CD4-positive, alpha-beta memory T cell (primary cell): ENCODE measurements around the gene EVC. TPM values are rescaled to one million over a fixed set of nuclear protein-coding genes. Genes with fewer than 3 reads are reported as not detected.
A peak's percentile ranks its signal among the peaks of the same experiment; 100 is the strongest.

Experiments
- CTCF ChIA-PET: fragments of 350-600 bp; sonication (Branson Sonifier 250); formaldehyde crosslinking; loops from one replicate; lab custom pipeline; 2021; ENCODE audit warnings: inconsistent platforms; ENCODE audit not compliant: partially characterized antibody; lab: Charles Lee
- POLR2A ChIA-PET: fragments of 350-600 bp; sonication (Branson Sonifier 250); formaldehyde crosslinking; loops from one replicate; lab custom pipeline; 2021; ENCODE audit not compliant: partially characterized antibody; lab: Charles Lee
- DNase-seq, 5 donors: peaks; one replicate each; pipeline versions ENCODE4 v3.0.0 to v3.0.0-alpha.2; 2020 to 2022; ENCODE audit warnings: mixed read lengths in 1 of 5
- H3K27ac ChIP-seq: one replicate; pipeline ENCODE4 v1.7.0; 2013; ENCODE audit warnings: low read depth, low read length
- H3K27me3 ChIP-seq: 2 replicates; pipeline ENCODE4 v1.7.0; 2013; ENCODE audit warnings: mild to moderate bottlenecking, low read length, moderate library complexity; ENCODE audit not compliant: insufficient read depth
- H3K36me3 ChIP-seq: 2 replicates; pipeline ENCODE4 v1.7.0; 2013; ENCODE audit warnings: mild to moderate bottlenecking, low read length, moderate library complexity; ENCODE audit not compliant: insufficient read depth
- H3K4me1 ChIP-seq: 2 replicates; pipeline ENCODE4 v1.7.0; 2013; ENCODE audit warnings: mild to moderate bottlenecking, low read length, moderate library complexity; ENCODE audit not compliant: insufficient read depth
- H3K4me3 ChIP-seq, 2 donors: one replicate each; pipeline ENCODE4 v1.7.0; 2013; ENCODE audit warnings: low read length in 2 of 2, mild to moderate bottlenecking in 1 of 2
- H3K9me3 ChIP-seq, 2 donors: one replicate each; pipeline ENCODE4 v1.7.0; 2013; ENCODE audit warnings: low read length in 2 of 2, control low read depth in 1 of 2; ENCODE audit not compliant: control insufficient read depth in 1 of 2
- H3K27ac Mint-ChIP-seq, 7 donors: one replicate each; pipeline ENCODE4 v1.8.0; 2020 to 2021; ENCODE audit warnings: mixed read lengths in 7 of 7, mild to moderate bottlenecking in 6 of 7, inconsistent platforms in 3 of 7, moderate library complexity in 3 of 7
- H3K27me3 Mint-ChIP-seq, 2 donors: one replicate each; pipeline ENCODE4 v1.8.0; 2020 to 2021; ENCODE audit warnings: mixed read lengths in 2 of 2
- H3K36me3 Mint-ChIP-seq, 2 donors: one replicate each; pipeline ENCODE4 v1.8.0; 2020 to 2021; ENCODE audit warnings: mixed read lengths in 2 of 2, inconsistent platforms in 1 of 2, mild to moderate bottlenecking in 1 of 2
- H3K4me1 Mint-ChIP-seq, 4 donors: one replicate each; pipeline ENCODE4 v1.8.0; 2020 to 2021; ENCODE audit warnings: mixed read lengths in 4 of 4, mild to moderate bottlenecking in 1 of 4
- H3K4me3 Mint-ChIP-seq, 8 donors: one replicate each; pipeline ENCODE4 v1.8.0; 2020 to 2021; ENCODE audit warnings: mixed read lengths in 8 of 8, mild to moderate bottlenecking in 7 of 8, moderate library complexity in 6 of 8, inconsistent platforms in 3 of 8
- H3K9me3 Mint-ChIP-seq, 8 donors: one replicate each; pipeline ENCODE4 v1.8.0; 2020 to 2021; ENCODE audit warnings: mixed read lengths in 8 of 8, mild to moderate bottlenecking in 5 of 8, inconsistent platforms in 3 of 8, moderate library complexity in 1 of 8
- intact Hi-C: fragments of 100-400 bp; cut with micrococcal nuclease; formaldehyde crosslinking; loops from one replicate; pipeline ENCODE4 v1.15.1; 2023
- polyA plus RNA-seq, 2 donors: library from polyadenylated mRNA; unstranded; fragments of 300-500 nt; fragmentation: Illumina TruSeq; gene quantifications; one replicate each; pipeline ENCODE4 v1.2.3, GENCODE V29; 2021
- total RNA-seq, 2 experiments: library from RNA; stranded (reverse); gene quantifications; one replicate each; pipeline ENCODE4 v1.2.3, GENCODE V29; 2021

EVC gene
- total and polyA plus RNA-seq, 4 experiments from 2014 or later, result 0.17 to 2.9 (median 2.1) TPM; not detected in 1

- Mint-ChIP-seq H3K36me3 (peaks cover 0 to 3% of the 10 kb centered on the region in 2 donors), H3K4me1 (no peaks in the 10 kb centered on the region), H3K4me3 (no peak overlapping the region), H3K9me3 (peaks cover 0 to 2% (median 0%) of the 10 kb centered on the region in 8 donors), H3K27me3 (no peaks in the 10 kb centered on the region), H3K27ac (no peak overlapping the region)
- H3K9me3 ChIP-seq, result no peaks in the 10 kb centered on the region
- intact Hi-C loops, result no loop called here
- ChIA-PET POLR2A (no interaction called here), CTCF (no interaction called here)
- no peaks in the 10 kb centered on the region for H3K4me1 ChIP-seq
- no peaks in the 10 kb centered on the region for H3K27me3 ChIP-seq
- DNase-seq, result no peak
- H3K4me3 ChIP-seq, result no peak overlapping the region
- H3K36me3 ChIP-seq, result no peaks in the 10 kb centered on the region
- no peak overlapping the region for H3K27ac ChIP-seq
These were observed 40.8 kb downstream of the EVC start for GRCh38 chr4:5751666-5752375.

GRCh38 chr4:5752376-5753184 lies 41.6 kb downstream of the EVC start:
- Mint-ChIP-seq H3K4me1 (no peaks in the 10 kb centered on the region), H3K4me3 (no peak overlapping the region), H3K9me3 (peaks cover 0 to 2% (median 0%) of the 10 kb centered on the region in 8 donors), H3K27ac (no peak overlapping the region), H3K27me3 (no peaks in the 10 kb centered on the region), H3K36me3 (peaks cover 0 to 3% of the 10 kb centered on the region in 2 donors)
- CTCF ChIA-PET, result no interaction called here
- intact Hi-C loops, result no loop called here
- Histone ChIP-seq H3K36me3 (no peaks in the 10 kb centered on the region), H3K9me3 (no peaks in the 10 kb centered on the region), H3K4me3 (no peak overlapping the region), H3K27ac (no peak overlapping the region), H3K4me1 (no peaks in the 10 kb centered on the region), H3K27me3 (no peaks in the 10 kb centered on the region)
- POLR2A ChIA-PET, result no interaction called here
- DNase-seq, result no peak

- no peaks in the 10 kb centered on the region for H3K4me1 ChIP-seq
- no peaks in the 10 kb centered on the region for H3K36me3 ChIP-seq
- DNase-seq, result no peak
- H3K27me3 ChIP-seq, result no peaks in the 10 kb centered on the region
- intact Hi-C loops, result no loop called here
- Mint-ChIP-seq H3K4me3 (no peak overlapping the region), H3K9me3 (peaks cover 0 to 2% (median 0%) of the 10 kb centered on the region in 8 donors), H3K27ac (no peak overlapping the region), H3K4me1 (no peaks in the 10 kb centered on the region), H3K27me3 (no peaks in the 10 kb centered on the region), H3K36me3 (peaks cover 0 to 3% of the 10 kb centered on the region in 2 donors)
- no peak overlapping the region for H3K27ac ChIP-seq
- ChIA-PET POLR2A (no interaction called here), CTCF (no interaction called here)
- no peak overlapping the region for H3K4me3 ChIP-seq
- no peaks in the 10 kb centered on the region for H3K9me3 ChIP-seq
These were observed 42.4 kb downstream of the EVC start for GRCh38 chr4:5753366-5753765.

- DNase-seq, result no peak
- intact Hi-C loops, result no loop called here
These were observed 42.9 kb downstream of the EVC start for GRCh38 chr4:5753766-5754528.

GRCh38 chr4:5754529-5754881 lies 43.5 kb downstream of the EVC start:
- H3K4me1 Mint-ChIP-seq, result peaks cover 0 to 4% (median 0%) of the 10 kb centered on the region in 4 donors
- no peak overlapping the region for H3K27ac ChIP-seq
- H3K4me3 Mint-ChIP-seq, result no peak overlapping the region
- ChIA-PET CTCF (no interaction called here), POLR2A (no interaction called here)
- no peaks in the 10 kb centered on the region for H3K27me3 Mint-ChIP-seq
- no peaks in the 10 kb centered on the region for H3K4me1 ChIP-seq
- H3K27me3 ChIP-seq, result no peaks in the 10 kb centered on the region
- H3K36me3 ChIP-seq, result no peaks in the 10 kb centered on the region
- H3K9me3 Mint-ChIP-seq, result peaks cover 0 to 1% (median 0%) of the 10 kb centered on the region in 8 donors
- peaks cover 0 to 3% of the 10 kb centered on the region in 2 donors for H3K36me3 Mint-ChIP-seq
- no peaks in the 10 kb centered on the region for H3K9me3 ChIP-seq
- intact Hi-C loops, result no loop called here
- H3K27ac Mint-ChIP-seq, result no peak overlapping the region
- H3K4me3 ChIP-seq, result no peak overlapping the region
- DNase-seq, result no peak

More at GRCh38 chr4:5753766-5754528, 42.9 kb downstream of the EVC start:
- peak overlapping the region in 1 of 8 donors; percentile 69 for H3K4me3 Mint-ChIP-seq
- H3K4me1 Mint-ChIP-seq, result peaks cover 0 to 4% (median 0%) of the 10 kb centered on the region in 4 donors
- H3K36me3 Mint-ChIP-seq, result peaks cover 0 to 3% of the 10 kb centered on the region in 2 donors
- peaks cover 0 to 2% (median 0%) of the 10 kb centered on the region in 8 donors for H3K9me3 Mint-ChIP-seq
- H3K27me3 Mint-ChIP-seq, result no peaks in the 10 kb centered on the region
- ChIA-PET POLR2A (no interaction called here), CTCF (no interaction called here)
- Histone ChIP-seq H3K36me3 (no peaks in the 10 kb centered on the region), H3K27me3 (no peaks in the 10 kb centered on the region), H3K4me3 (no peak overlapping the region), H3K27ac (no peak overlapping the region), H3K4me1 (no peaks in the 10 kb centered on the region), H3K9me3 (no peaks in the 10 kb centered on the region)
- H3K27ac Mint-ChIP-seq, result peak overlapping the region in 1 of 7 donors; percentile 18

GRCh38 chr4:5755161-5755560 lies 44.2 kb downstream of the EVC start:
- Histone ChIP-seq H3K36me3 (no peaks in the 10 kb centered on the region), H3K4me1 (no peaks in the 10 kb centered on the region), H3K4me3 (no peak overlapping the region), H3K27me3 (no peaks in the 10 kb centered on the region), H3K9me3 (no peaks in the 10 kb centered on the region), H3K27ac (no peak overlapping the region)
- Mint-ChIP-seq H3K4me3 (no peak overlapping the region), H3K27me3 (no peaks in the 10 kb centered on the region), H3K4me1 (peaks cover 0 to 4% (median 0%) of the 10 kb centered on the region in 4 donors), H3K9me3 (peaks cover 0 to 3% (median 0%) of the 10 kb centered on the region in 8 donors), H3K27ac (no peak overlapping the region), H3K36me3 (peaks cover 0 to 3% of the 10 kb centered on the region in 2 donors)
- POLR2A ChIA-PET, result no interaction called here
- CTCF ChIA-PET, result no interaction called here
- no peak for DNase-seq
- intact Hi-C loops, result no loop called here

- H3K27ac ChIP-seq, result no peak overlapping the region
- H3K9me3 Mint-ChIP-seq, result peaks cover 0 to 5% (median 0%) of the 10 kb centered on the region in 8 donors
- H3K27me3 ChIP-seq, result no peaks in the 10 kb centered on the region
- intact Hi-C loops, result no loop called here
- no peaks in the 10 kb centered on the region for H3K4me1 ChIP-seq
- no peaks in the 10 kb centered on the region for H3K36me3 ChIP-seq
- H3K4me3 ChIP-seq, result no peak overlapping the region
- H3K4me1 Mint-ChIP-seq, result peaks cover 0 to 4% (median 0%) of the 10 kb centered on the region in 4 donors
- no peak overlapping the region for H3K27ac Mint-ChIP-seq
- ChIA-PET POLR2A (no interaction called here), CTCF (no interaction called here)
- H3K9me3 ChIP-seq, result no peaks in the 10 kb centered on the region
- H3K4me3 Mint-ChIP-seq, result no peak overlapping the region
- H3K36me3 Mint-ChIP-seq, result peaks cover 0 to 3% of the 10 kb centered on the region in 2 donors
- DNase-seq, result no peak
- H3K27me3 Mint-ChIP-seq, result no peaks in the 10 kb centered on the region
These were observed 44.7 kb downstream of the EVC start for GRCh38 chr4:5755679-5756078.
